Trophoblast cell (in vitro differentiated cells and primary cell): ENCODE results near the gene MUC5AC.

Experiments
- DNase-seq, 2 donors: peaks; one replicate each; pipeline ENCODE4 v3.0.0-alpha.2; 2016
- H2AFZ ChIP-seq: 2 replicates; pipeline ENCODE4 v1.6.1; 2013; ENCODE audit warnings: low read length, moderate library complexity, mild to moderate bottlenecking; ENCODE audit not compliant: insufficient read depth, poor library complexity
- H2AK5ac ChIP-seq: 2 replicates; pipeline ENCODE4 v1.6.1; 2013; ENCODE audit warnings: mild to moderate bottlenecking, low read length
- H2BK120ac ChIP-seq: 2 replicates; pipeline ENCODE4 v1.6.1; 2013; ENCODE audit warnings: low read length, mild to moderate bottlenecking, moderate library complexity; ENCODE audit not compliant: insufficient read depth, poor library complexity
- H2BK12ac ChIP-seq: 2 replicates; pipeline ENCODE4 v1.6.1; 2013; ENCODE audit warnings: mild to moderate bottlenecking, low read length, moderate library complexity
- H2BK5ac ChIP-seq: 2 replicates; pipeline ENCODE4 v1.6.1; 2013; ENCODE audit warnings: low read length, low read depth, moderate library complexity, mild to moderate bottlenecking; ENCODE audit not compliant: poor library complexity
- H3K14ac ChIP-seq: 2 replicates; pipeline ENCODE4 v1.6.1; 2013; ENCODE audit warnings: mild to moderate bottlenecking, low read length
- H3K18ac ChIP-seq: 2 replicates; pipeline ENCODE4 v1.6.1; 2013; ENCODE audit warnings: mild to moderate bottlenecking, low read length
- H3K23ac ChIP-seq: 2 replicates; pipeline ENCODE4 v1.6.1; 2013; ENCODE audit warnings: low read length
- H3K27ac ChIP-seq: 2 replicates; pipeline ENCODE4 v1.5.1; 2013; ENCODE audit warnings: low read depth, mild to moderate bottlenecking, inconsistent platforms, low read length, moderate library complexity
- H3K27me3 ChIP-seq: 2 replicates; pipeline ENCODE4 v1.6.1; 2013; ENCODE audit warnings: inconsistent platforms, mild to moderate bottlenecking, low read length, moderate library complexity; ENCODE audit not compliant: insufficient read depth
- H3K36me3 ChIP-seq, 2 experiments: 1 replicate in 1 of 2; 2 replicates in 1 of 2; pipeline ENCODE4 v1.6.1; 2013; ENCODE audit warnings: low read length in 2 of 2, mild to moderate bottlenecking in 2 of 2, moderate library complexity in 1 of 2; ENCODE audit not compliant: insufficient read depth in 2 of 2, control insufficient read depth in 1 of 2
- H3K4ac ChIP-seq: 2 replicates; pipeline ENCODE4 v1.6.1; 2013; ENCODE audit warnings: low read depth, mild to moderate bottlenecking, low read length, moderate library complexity
- H3K4me1 ChIP-seq, 2 experiments: 1 replicate in 1 of 2; 2 replicates in 1 of 2; pipeline ENCODE4 v1.6.1; 2013; ENCODE audit warnings: low read length in 2 of 2, mild to moderate bottlenecking in 2 of 2, moderate library complexity in 1 of 2; ENCODE audit not compliant: insufficient read depth in 2 of 2, control insufficient read depth in 1 of 2
- H3K4me2 ChIP-seq: 2 replicates; pipeline ENCODE4 v1.6.1; 2013; ENCODE audit warnings: inconsistent platforms, mild to moderate bottlenecking, low read length, moderate library complexity
- H3K4me3 ChIP-seq: 2 replicates; pipeline ENCODE4 v1.5.1; 2013; ENCODE audit warnings: mild to moderate bottlenecking, low read depth, low read length, inconsistent platforms
- H3K79me1 ChIP-seq: one replicate; pipeline ENCODE4 v1.6.1; 2013; ENCODE audit warnings: low read length
- H3K79me2 ChIP-seq: 2 replicates; pipeline ENCODE4 v1.6.1; 2013; ENCODE audit warnings: low read length, mild to moderate bottlenecking; ENCODE audit not compliant: control insufficient read depth, insufficient read depth, poor library complexity
- H3K9ac ChIP-seq: 2 replicates; pipeline ENCODE4 v1.6.1; 2013; ENCODE audit warnings: mild to moderate bottlenecking, low read length
- H3K9me3 ChIP-seq: 2 replicates; pipeline ENCODE4 v1.6.1; 2013; ENCODE audit warnings: low read depth, mild to moderate bottlenecking, control low read depth, inconsistent platforms, low read length; ENCODE audit not compliant: insufficient read depth
- H4K12ac ChIP-seq: 2 replicates; pipeline ENCODE4 v1.6.1; 2013; ENCODE audit warnings: low read depth, mild to moderate bottlenecking, low read length, moderate library complexity
- H4K8ac ChIP-seq: 2 replicates; pipeline ENCODE4 v1.6.1; 2013; ENCODE audit warnings: low read depth, mild to moderate bottlenecking, low read length, moderate library complexity
- H4K91ac ChIP-seq: one replicate; pipeline ENCODE4 v1.6.1; 2013; ENCODE audit warnings: low read depth, mild to moderate bottlenecking, low read length, moderate library complexity
- WGBS: extraction: QIAGEN DNeasy Blood & Tissue Kit; methylation state at CpG from one replicate; pipeline ENCODE4 v1.1.7; 2013; ENCODE audit warnings: missing lambda C conversion rate; ENCODE audit not compliant: insufficient read length, insufficient coverage; ENCODE audit errors: extremely low coverage; 5-methylcytosine and 5-hydroxymethylcytosine counted together

Gene MUC5AC

DNA sequence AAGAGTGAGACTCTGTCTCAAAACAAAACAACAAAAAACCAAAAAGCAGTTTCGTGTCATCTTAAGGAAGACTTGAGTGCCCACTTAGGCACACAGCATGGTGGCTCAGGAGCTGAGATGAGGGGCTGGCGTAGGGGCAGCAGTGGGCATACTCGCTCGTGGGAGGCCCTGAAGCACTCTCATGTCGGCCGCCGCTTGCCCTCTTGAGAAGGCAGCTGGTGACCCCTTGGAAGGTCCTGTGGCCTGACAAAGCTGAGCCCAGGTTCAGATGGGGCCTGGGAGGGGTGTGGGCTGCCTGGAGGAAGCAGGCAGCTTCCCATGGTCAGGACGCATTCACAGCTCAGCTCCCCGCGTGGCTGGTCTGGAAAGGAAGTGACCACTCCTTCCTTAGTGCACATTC, 80.1 kb downstream of the MUC5AC start:
- no peaks in the 10 kb centered on the region for H3K79me1 ChIP-seq
- no peak overlapping the region for H3K18ac ChIP-seq
- no peak overlapping the region for H3K4me2 ChIP-seq
- no peak overlapping the region for H3K27ac ChIP-seq
- H3K9ac ChIP-seq = no peak overlapping the region
- no peak overlapping the region for H3K4me3 ChIP-seq
- no peak overlapping the region for H4K91ac ChIP-seq
- no peak overlapping the region for H3K4ac ChIP-seq
- H2BK12ac ChIP-seq = no peak overlapping the region
- no CpG with 5 or more reads among the region's 10 CpGs for WGBS
- H3K27me3 ChIP-seq = no peaks in the 10 kb centered on the region
- H3K36me3 ChIP-seq = no peaks in the 10 kb centered on the region
- H3K9me3 ChIP-seq = peaks cover 38% of the 10 kb centered on the region
- H4K12ac ChIP-seq = no peak overlapping the region
- no peak overlapping the region for H2AK5ac ChIP-seq
- H3K79me2 ChIP-seq = no peaks in the 10 kb centered on the region
- H3K4me1 ChIP-seq = no peaks in the 10 kb centered on the region
- H4K8ac ChIP-seq = no peak overlapping the region
- no peak overlapping the region for H2AFZ ChIP-seq
- no peak overlapping the region for H2BK5ac ChIP-seq
- H3K23ac ChIP-seq = no peak overlapping the region
- H3K14ac ChIP-seq = no peak overlapping the region
- no peak for DNase-seq
- H2BK120ac ChIP-seq = no peak overlapping the region

DNA sequence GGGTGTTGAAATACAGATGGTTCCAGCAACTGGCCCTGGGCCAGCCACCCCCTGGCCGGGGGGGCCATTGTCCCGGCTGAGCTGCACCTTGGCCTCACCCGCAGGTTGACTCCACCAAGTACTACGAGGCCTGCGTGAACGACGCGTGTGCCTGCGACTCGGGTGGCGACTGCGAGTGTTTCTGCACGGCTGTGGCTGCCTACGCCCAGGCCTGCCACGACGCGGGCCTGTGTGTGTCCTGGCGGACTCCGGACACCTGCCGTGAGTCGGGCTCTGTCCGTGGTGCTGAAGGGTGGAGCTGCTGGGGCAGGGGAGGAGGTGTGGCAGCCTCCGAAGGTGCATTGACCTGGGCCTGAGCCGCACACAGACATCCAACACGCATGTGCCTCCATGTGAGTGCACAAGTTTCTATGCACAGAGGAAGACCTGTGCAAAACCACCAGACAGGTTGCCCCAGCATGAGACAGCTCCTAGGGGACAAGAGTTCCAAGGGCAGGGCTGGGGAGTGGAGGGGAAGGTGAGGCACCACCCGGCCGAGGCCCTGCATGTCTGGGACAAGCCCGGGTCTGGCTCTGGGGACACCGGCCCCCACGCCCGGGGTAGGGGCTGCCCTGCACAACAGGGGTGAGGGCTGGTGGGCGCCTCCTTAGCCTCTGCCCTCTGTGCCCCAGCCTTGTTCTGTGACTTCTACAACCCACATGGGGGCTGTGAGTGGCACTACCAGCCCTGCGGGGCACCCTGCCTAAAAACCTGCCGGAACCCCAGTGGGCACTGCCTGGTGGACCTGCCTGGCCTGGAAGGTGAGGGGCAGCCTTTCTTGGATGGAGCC, 81.2 kb downstream of the MUC5AC start:
- H3K4me3 ChIP-seq = no peak overlapping the region
- H3K9ac ChIP-seq = no peak overlapping the region
- H4K12ac ChIP-seq = no peak overlapping the region
- H2BK12ac ChIP-seq = no peak overlapping the region
- peak; percentile 43 to 71 for DNase-seq
- no peak overlapping the region for H2AK5ac ChIP-seq
- no peak overlapping the region for H3K14ac ChIP-seq
- H3K79me2 ChIP-seq = no peaks in the 10 kb centered on the region
- no peaks in the 10 kb centered on the region for H3K4me1 ChIP-seq
- peaks cover 41% of the 10 kb centered on the region for H3K9me3 ChIP-seq
- H4K91ac ChIP-seq = no peak overlapping the region
- no peaks in the 10 kb centered on the region for H3K27me3 ChIP-seq
- no peak overlapping the region for H2AFZ ChIP-seq
- H3K79me1 ChIP-seq = no peaks in the 10 kb centered on the region
- H3K18ac ChIP-seq = no peak overlapping the region
- H3K4ac ChIP-seq = no peak overlapping the region
- no peak overlapping the region for H2BK5ac ChIP-seq
- no peak overlapping the region for H4K8ac ChIP-seq
- no peak overlapping the region for H3K4me2 ChIP-seq
- no CpG with 5 or more reads among the region's 34 CpGs for WGBS
- no peaks in the 10 kb centered on the region for H3K36me3 ChIP-seq
- no peak overlapping the region for H3K23ac ChIP-seq
- H2BK120ac ChIP-seq = no peak overlapping the region
- H3K27ac ChIP-seq = no peak overlapping the region

DNA sequence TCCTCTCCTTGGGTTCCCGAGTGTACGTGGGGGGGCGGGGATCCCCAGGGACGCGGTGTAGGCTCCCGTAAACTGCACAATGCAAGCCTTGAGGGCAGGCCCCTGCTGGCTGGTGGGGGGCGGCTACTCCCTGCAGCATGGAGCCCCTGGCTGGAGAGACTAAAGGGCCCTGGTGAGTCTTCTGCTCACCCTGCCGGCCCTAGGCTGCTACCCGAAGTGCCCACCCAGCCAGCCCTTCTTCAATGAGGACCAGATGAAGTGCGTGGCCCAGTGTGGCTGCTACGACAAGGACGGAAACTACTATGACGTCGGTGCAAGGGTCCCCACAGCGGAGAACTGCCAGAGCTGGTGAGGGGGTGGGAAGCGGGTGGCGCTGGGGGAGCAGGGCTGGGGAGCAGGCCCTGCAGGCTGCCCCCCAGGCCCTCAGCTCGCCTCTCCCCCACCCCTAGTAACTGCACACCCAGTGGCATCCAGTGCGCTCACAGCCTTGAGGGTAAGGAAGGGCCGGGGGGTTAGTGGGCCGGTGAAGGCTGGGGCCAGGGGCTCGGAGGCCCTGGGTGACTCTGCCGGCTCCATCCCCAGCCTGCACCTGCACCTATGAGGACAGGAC, 81.9 kb downstream of the MUC5AC start:
- peaks cover 44% of the 10 kb centered on the region for H3K9me3 ChIP-seq
- no peak overlapping the region for H4K91ac ChIP-seq
- no peak overlapping the region for H3K23ac ChIP-seq
- H4K8ac ChIP-seq = no peak overlapping the region
- no peak overlapping the region for H3K9ac ChIP-seq
- H2BK5ac ChIP-seq = no peak overlapping the region
- H3K27ac ChIP-seq = no peak overlapping the region
- H2BK12ac ChIP-seq = no peak overlapping the region
- no peak overlapping the region for H2BK120ac ChIP-seq
- DNase-seq = no peak
- no peaks in the 10 kb centered on the region for H3K79me1 ChIP-seq
- H2AFZ ChIP-seq = no peak overlapping the region
- no peaks in the 10 kb centered on the region for H3K36me3 ChIP-seq
- H3K18ac ChIP-seq = no peak overlapping the region
- H3K4ac ChIP-seq = no peak overlapping the region
- no peak overlapping the region for H4K12ac ChIP-seq
- no peak overlapping the region for H3K4me3 ChIP-seq
- no peak overlapping the region for H3K14ac ChIP-seq
- H2AK5ac ChIP-seq = no peak overlapping the region
- no CpG with 5 or more reads among the region's 23 CpGs for WGBS
- no peaks in the 10 kb centered on the region for H3K27me3 ChIP-seq
- no peak overlapping the region for H3K4me2 ChIP-seq
- H3K79me2 ChIP-seq = no peaks in the 10 kb centered on the region
- H3K4me1 ChIP-seq = no peaks in the 10 kb centered on the region

DNA sequence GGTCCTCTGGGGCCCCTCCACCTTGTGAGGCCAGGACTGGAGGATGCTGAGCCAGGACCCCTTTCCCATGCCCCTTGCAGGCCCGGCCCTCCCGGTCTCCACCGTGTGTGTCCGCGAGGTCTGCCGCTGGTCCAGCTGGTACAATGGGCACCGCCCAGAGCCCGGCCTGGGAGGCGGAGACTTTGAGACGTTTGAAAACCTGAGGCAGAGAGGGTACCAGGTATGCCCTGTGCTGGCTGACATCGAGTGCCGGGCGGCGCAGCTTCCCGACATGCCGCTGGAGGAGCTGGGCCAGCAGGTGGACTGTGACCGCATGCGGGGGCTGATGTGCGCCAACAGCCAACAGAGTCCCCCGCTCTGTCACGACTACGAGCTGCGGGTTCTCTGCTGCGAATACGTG, 83.0 kb downstream of the MUC5AC start:
- no peak overlapping the region for H3K4me2 ChIP-seq
- no peak overlapping the region for H4K91ac ChIP-seq
- H2AFZ ChIP-seq = no peak overlapping the region
- no peak overlapping the region for H3K14ac ChIP-seq
- H3K18ac ChIP-seq = no peak overlapping the region
- H3K23ac ChIP-seq = no peak overlapping the region
- no peak overlapping the region for H3K9ac ChIP-seq
- H2BK5ac ChIP-seq = no peak overlapping the region
- H2AK5ac ChIP-seq = no peak overlapping the region
- no peaks in the 10 kb centered on the region for H3K79me1 ChIP-seq
- no peak overlapping the region for H3K4me3 ChIP-seq
- H3K4ac ChIP-seq = no peak overlapping the region
- no peak overlapping the region for H2BK12ac ChIP-seq
- DNase-seq = no peak
- no CpG with 5 or more reads among the region's 25 CpGs for WGBS
- no peak overlapping the region for H4K12ac ChIP-seq
- no peak overlapping the region for H2BK120ac ChIP-seq
- no peaks in the 10 kb centered on the region for H3K27me3 ChIP-seq
- H3K9me3 ChIP-seq = peaks cover 47% of the 10 kb centered on the region
- H3K4me1 ChIP-seq = no peaks in the 10 kb centered on the region
- H4K8ac ChIP-seq = no peak overlapping the region
- H3K79me2 ChIP-seq = no peaks in the 10 kb centered on the region
- no peaks in the 10 kb centered on the region for H3K36me3 ChIP-seq
- H3K27ac ChIP-seq = no peak overlapping the region
